Measurements from ENCODE around the gene ENG. TPM values are rescaled to one million over a fixed set of nuclear protein-coding genes. Genes with fewer than 3 reads are reported as not detected.

Gene ENG
- total RNA-seq, 2 donors from 2014 or later: 24.3 to 336 TPM

DNA sequence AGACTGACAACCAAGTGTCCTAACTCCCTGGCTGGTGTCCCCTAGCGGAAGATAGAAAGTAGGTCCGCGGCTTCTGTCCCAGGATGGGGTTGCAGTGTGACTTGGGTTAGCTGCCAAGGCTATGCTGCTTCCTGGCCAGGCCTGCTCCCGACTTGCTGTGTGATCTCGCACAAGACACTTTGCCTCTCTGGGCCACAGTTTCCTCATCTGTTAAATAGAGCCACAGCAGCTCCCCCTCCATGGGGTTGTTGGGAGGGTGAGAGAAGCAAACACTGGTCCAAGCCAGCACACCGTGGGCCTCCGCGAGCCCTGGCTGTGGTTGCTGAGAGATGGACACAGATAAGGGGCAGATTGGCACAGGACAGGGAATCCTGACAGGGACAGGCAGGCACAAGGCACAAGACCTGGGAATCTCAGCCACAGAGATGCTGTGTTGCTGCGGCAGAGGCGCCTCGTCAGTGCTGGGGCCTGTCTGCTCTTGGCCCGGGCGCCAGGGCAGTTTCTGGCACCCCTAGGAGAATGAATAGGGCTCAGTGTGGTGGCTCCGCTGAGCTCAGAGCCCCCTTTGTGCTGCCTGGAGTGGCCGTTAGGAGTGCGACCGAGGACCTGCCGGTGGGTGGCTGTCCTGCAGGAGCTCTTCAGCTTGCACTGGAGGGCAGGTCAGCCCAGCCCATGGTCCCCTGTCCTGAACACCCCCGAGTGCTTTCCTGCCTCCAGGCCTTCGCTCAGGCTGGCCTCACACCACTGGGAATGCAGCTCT lies 74.2 kb downstream of the ENG start:
- no peak overlapping the region for H3K27ac ChIP-seq

DNA sequence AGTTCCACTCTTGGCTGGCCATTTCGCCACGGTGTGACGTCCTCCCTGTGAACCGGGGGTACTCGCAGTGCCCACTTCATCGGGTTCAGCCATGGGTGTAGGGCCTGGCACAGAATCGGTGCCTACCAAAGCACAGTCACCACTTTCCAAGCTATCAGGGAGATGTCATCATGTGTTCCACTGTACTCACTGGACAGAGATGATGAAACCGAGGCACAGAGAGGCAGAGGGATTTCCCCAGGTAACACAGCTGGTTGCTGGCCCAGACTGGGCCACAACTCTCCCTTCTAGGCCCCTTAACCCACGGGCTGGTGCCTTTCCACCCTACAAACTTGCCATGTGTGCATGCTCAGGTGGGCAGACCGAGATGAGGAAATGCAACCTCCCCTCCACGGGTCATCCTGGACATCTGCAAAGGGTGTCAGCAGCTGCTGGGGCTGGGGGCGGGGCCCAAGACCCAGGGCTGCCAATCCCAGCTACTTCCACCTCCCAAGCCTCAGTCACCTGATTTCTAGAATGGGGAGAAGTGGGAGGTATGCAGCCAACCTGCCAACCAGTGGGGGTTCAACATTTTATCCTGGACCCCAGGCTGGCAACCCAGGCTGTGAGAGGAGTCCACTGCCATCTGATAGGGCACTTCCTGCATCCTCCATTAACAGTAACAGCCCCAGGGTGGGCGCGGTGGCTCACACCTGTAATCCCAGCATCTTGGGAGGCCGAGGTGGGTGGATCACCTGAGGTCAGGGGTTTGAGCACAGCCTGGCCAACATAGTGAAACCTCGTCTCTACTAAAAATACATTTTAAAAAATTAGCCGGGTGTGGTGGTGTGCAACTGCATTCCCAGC lies 75.1 kb downstream of the ENG start:
- intact Hi-C loops (cut with DNase I): no loop called here
- H3K4me3 ChIP-seq: no peak overlapping the region
- WGBS: 85% methylated on average over 17 of the region's 17 CpGs
- no peaks in the 10 kb centered on the region for H3K9me3 ChIP-seq
- H3K27me3 ChIP-seq (replicated peaks; ENCODE audit: insufficient read depth): no peaks in the 10 kb centered on the region
- H3K27ac ChIP-seq: no peak overlapping the region
- no peak for DNase-seq (ENCODE audit: low spot score)
- no peaks in the 10 kb centered on the region for H3K36me3 ChIP-seq
- TF ChIP-seq POLR2A (IDR thresholded peaks at IDR 0.05) (no peak), POLR2AphosphoS5 (IDR thresholded peaks at IDR 0.05) (no peak)
- TF ChIP-seq, protein P1, sequence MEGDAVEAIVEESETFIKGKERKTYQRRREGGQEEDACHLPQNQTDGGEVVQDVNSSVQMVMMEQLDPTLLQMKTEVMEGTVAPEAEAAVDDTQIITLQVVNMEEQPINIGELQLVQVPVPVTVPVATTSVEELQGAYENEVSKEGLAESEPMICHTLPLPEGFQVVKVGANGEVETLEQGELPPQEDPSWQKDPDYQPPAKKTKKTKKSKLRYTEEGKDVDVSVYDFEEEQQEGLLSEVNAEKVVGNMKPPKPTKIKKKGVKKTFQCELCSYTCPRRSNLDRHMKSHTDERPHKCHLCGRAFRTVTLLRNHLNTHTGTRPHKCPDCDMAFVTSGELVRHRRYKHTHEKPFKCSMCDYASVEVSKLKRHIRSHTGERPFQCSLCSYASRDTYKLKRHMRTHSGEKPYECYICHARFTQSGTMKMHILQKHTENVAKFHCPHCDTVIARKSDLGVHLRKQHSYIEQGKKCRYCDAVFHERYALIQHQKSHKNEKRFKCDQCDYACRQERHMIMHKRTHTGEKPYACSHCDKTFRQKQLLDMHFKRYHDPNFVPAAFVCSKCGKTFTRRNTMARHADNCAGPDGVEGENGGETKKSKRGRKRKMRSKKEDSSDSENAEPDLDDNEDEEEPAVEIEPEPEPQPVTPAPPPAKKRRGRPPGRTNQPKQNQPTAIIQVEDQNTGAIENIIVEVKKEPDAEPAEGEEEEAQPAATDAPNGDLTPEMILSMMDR (IDR thresholded peaks at IDR 0.05): no peak
- no peaks in the 10 kb centered on the region for H3K4me1 ChIP-seq (replicated peaks)

More for the DNA sequence above, 74.2 kb downstream of the ENG start:
- TF ChIP-seq, protein P1 (IDR thresholded peaks at IDR 0.05): no peak
- TF ChIP-seq POLR2AphosphoS5 (IDR thresholded peaks at IDR 0.05): no peak
- no peak for TF ChIP-seq POLR2A (IDR thresholded peaks at IDR 0.05)
- Histone ChIP-seq H3K36me3 (no peaks in the 10 kb centered on the region), H3K4me3 (no peak overlapping the region), H3K27me3 (replicated peaks; ENCODE audit: insufficient read depth) (no peaks in the 10 kb centered on the region), H3K9me3 (no peaks in the 10 kb centered on the region), H3K4me1 (replicated peaks) (no peaks in the 10 kb centered on the region)
- no peak for DNase-seq (ENCODE audit: low spot score)
- WGBS: 57% methylated on average over 20 of the region's 20 CpGs
- intact Hi-C loops (cut with DNase I): no loop called here

DNA sequence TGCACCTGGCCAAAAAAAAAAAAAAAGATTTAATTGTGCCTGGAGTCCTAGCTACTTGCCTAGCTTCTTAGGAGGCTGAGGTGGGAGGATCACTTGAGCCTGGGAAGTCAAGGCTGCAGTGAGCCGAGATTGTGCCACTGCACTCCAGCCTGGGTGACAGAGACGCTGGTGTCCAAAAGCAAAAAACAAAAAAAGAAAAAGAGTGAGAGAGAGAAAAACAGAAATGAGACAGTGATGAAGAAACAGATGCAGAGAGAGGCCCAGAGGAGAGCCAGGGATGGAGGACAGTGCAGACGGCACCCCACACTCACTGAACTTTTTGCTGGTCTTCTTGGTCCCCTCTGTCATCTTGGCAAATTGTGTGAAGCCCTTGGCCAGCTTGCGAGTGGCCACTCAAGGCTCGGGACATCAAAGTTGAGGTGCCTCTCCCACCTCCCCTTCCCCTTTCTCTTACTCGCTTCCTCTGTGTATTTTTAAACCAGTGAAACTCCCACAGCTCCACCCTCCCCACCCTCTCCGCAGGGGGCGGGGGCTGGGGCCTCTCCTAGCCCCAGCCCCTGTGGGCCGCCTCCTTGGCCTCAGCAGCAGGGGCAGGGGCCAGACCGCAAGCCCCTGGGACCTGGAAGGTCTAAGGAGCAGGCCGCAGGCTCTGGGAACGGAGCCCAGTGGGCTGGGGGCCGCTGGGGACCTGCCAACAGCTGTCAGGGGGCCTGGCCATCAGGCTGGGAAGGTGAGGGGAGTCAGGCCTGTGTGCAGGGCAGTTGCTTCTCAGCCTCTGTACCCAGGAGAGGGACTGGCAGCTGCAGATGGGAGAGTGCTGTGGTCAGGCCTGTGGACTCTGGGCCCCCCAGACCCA lies 76.0 kb downstream of the ENG start, which contains the start of gene SH2D3C:
TSS of gene SH2D3C (minus strand) at position 387 of the 856 bp plus-strand sequence. CDS start at position 348, 39 bp downstream.
- intact Hi-C loops (cut with DNase I): no loop called here
- Histone ChIP-seq H3K4me3 (no peak within 1 kb of the TSS), H3K36me3 (no peaks in the 10 kb centered on the region), H3K27me3 (replicated peaks; ENCODE audit: insufficient read depth) (no peaks in the 10 kb centered on the region), H3K4me1 (replicated peaks) (no peaks in the 10 kb centered on the region), H3K27ac (no peak within 1 kb of the TSS), H3K9me3 (no peaks in the 10 kb centered on the region)
- no peak for DNase-seq (ENCODE audit: low spot score)
- TF ChIP-seq POLR2AphosphoS5 (IDR thresholded peaks at IDR 0.05): no peak
- TF ChIP-seq POLR2A (IDR thresholded peaks at IDR 0.05): no peak
- TF ChIP-seq, protein P1 (IDR thresholded peaks at IDR 0.05): no peak
- WGBS: 53% methylated on average over 13 of the region's 13 CpGs

DNA sequence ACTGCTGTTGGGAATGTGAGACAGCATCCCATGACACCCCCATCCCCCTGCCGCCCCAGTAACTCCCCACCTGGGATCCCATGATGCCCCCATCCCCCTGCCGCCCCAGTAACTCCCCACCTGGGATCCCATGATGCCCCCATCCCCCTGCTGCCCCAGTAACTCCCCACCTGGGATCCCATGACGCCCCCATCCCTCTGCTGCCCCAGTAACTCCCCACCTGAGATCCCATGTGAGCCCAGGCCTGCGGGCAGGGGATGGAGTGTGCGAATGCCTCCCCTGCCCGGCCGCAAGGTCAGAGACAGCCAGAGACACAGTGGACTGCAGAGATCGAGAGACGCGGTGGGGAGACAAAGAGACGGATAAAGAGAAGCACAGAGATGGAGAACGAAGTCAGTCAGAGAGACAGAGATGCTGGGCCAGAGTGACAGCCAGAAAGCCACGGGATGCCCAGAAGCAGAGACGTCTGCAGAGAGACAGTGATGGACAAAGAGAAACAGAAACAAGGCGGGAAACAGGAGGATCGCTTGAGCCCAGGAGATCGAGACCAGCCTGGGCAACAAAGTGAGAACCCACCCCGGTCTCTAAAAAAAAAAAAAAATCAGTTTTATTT lies 77.0 kb downstream of the ENG start:
- Histone ChIP-seq H3K36me3 (no peaks in the 10 kb centered on the region), H3K27me3 (replicated peaks; ENCODE audit: insufficient read depth) (no peaks in the 10 kb centered on the region), H3K4me3 (no peak overlapping the region), H3K27ac (no peak overlapping the region), H3K4me1 (replicated peaks) (no peaks in the 10 kb centered on the region), H3K9me3 (no peaks in the 10 kb centered on the region)
- intact Hi-C loops (cut with DNase I): no loop called here
- no peak for TF ChIP-seq POLR2A (IDR thresholded peaks at IDR 0.05)
- TF ChIP-seq, protein P1 (IDR thresholded peaks at IDR 0.05): no peak
- no peak for TF ChIP-seq POLR2AphosphoS5 (IDR thresholded peaks at IDR 0.05)
- DNase-seq (ENCODE audit: low spot score): no peak
- 78% methylated on average over 18 of the region's 18 CpGs for WGBS
